IPS-18a (cell line): Measurements from ENCODE around the gene LIFR.
"Not testable (repeated sequence)": the region's sequence is repeated elsewhere in the genome, so short reads cannot be mapped to it uniquely, and the experiment has no call there.

Experiments used
- H3K27ac ChIP-seq: one replicate; pipeline ENCODE4 v1.5.1; 2013; ENCODE audit warnings: low read length
- H3K27me3 ChIP-seq: one replicate; pipeline ENCODE4 v1.6.1; 2013; ENCODE audit warnings: mild to moderate bottlenecking, low read length; ENCODE audit not compliant: control insufficient read depth, insufficient read depth
- H3K36me3 ChIP-seq: one replicate; pipeline ENCODE4 v1.6.1; 2013; ENCODE audit warnings: low read depth, low read length; ENCODE audit not compliant: control insufficient read depth
- H3K4me1 ChIP-seq: one replicate; pipeline ENCODE4 v1.6.1; 2013; ENCODE audit warnings: low read depth, low read length; ENCODE audit not compliant: control insufficient read depth
- H3K4me3 ChIP-seq: one replicate; pipeline ENCODE4 v1.5.1; 2013; ENCODE audit warnings: low read length
- H3K9ac ChIP-seq: one replicate; pipeline ENCODE4 v1.6.1; 2013; ENCODE audit warnings: mild to moderate bottlenecking, low read length, moderate library complexity
- H3K9me3 ChIP-seq: one replicate; pipeline ENCODE4 v1.6.1; 2013; ENCODE audit warnings: low read depth, low read length; ENCODE audit not compliant: control insufficient read depth

The LIFR gene

DNA sequence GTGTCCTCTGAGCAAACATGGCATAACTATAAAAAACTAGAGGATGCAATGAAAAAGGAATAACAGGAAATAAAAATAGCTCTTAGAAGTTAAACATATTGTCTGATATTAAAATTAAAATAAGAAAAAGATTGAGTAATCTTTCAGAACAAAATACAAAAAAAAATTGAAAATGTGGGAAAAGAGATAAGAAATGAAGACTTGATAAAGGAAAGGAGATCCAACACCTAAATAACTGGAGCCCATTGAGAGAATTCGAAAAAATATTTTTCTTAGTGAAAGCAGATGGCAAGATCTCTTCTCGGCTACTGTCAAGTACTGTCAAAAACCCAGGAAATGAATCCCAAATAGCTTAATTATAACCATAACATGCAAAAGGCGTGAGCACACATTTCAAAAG, 24.9 kb downstream of the LIFR start:
- Histone ChIP-seq H3K9me3 (no peaks in the 10 kb centered on the region), H3K4me1 (peaks cover 24% of the 10 kb centered on the region), H3K9ac (no peak overlapping the region), H3K27ac (no peak overlapping the region), H3K4me3 (no peak overlapping the region), H3K27me3 (no peaks in the 10 kb centered on the region), H3K36me3 (peaks cover 2% of the 10 kb centered on the region)

DNA sequence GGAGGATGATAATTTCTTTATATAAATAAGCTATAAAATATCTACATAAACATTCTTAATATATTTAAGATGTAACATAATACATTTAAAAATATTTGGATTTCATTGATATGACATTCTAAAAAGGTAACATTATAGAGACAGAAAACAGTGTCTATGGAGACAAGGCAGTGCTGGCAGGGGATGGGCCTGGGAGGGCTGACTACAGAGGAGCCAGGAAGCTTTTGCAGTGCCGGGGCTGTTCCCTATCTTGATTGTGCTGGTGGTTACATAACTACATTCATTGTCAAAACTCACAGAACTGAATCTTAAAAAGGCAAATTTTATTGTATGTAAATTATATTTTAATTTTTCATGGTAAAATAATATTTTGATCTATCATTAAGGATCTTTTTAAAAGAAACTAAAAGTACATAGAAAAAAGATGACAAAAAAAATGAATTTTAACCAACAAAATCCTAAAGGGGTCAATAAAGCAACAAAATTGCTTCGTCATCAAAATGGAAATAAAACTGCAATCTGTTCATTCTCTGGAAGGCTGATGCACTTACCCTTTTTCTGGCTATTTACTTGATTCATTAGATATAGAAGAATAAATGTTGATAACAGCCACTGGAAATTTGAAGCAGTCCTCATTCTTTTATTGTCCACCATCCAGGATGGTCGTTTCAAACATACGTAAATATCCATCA, 26.3 kb downstream of the LIFR start:
- H3K27ac ChIP-seq, result no peak overlapping the region
- no peaks in the 10 kb centered on the region for H3K27me3 ChIP-seq
- peaks cover 3% of the 10 kb centered on the region for H3K36me3 ChIP-seq
- no peak overlapping the region for H3K4me3 ChIP-seq
- H3K9me3 ChIP-seq, result no peaks in the 10 kb centered on the region
- H3K9ac ChIP-seq, result no peak overlapping the region
- peaks cover 37% of the 10 kb centered on the region for H3K4me1 ChIP-seq

DNA sequence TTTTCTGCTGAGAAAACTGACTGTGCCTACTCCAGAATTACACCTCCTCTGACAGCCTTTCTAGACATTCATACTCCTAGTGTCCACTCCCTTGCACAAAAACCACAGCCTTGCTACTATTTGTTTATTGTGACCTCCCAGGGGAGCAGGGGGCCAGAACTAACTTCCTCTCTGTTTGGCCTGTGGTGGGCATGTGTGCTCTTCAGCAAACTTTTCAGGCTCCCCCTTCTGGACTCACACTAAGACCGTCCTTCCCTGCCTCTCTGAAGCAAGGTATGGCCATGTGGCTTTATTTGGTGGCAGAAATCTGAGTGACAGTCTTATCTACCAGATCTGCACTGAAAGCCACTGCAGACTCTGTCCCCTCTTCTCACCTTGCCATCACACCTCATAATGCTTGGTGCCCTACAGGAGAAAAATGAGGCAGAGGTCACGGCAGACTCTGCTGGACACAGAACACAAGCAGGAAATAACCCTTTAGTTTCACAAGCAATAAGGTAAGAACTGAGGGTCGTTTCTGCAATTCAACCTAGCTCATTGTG, 28.2 kb downstream of the LIFR start:
- no peak overlapping the region for H3K9ac ChIP-seq
- H3K27me3 ChIP-seq, result no peaks in the 10 kb centered on the region
- no peaks in the 10 kb centered on the region for H3K9me3 ChIP-seq
- no peak overlapping the region for H3K4me3 ChIP-seq
- H3K36me3 ChIP-seq, result peaks cover 3% of the 10 kb centered on the region
- H3K27ac ChIP-seq, result no peak overlapping the region
- H3K4me1 ChIP-seq, result peaks cover 33% of the 10 kb centered on the region

DNA sequence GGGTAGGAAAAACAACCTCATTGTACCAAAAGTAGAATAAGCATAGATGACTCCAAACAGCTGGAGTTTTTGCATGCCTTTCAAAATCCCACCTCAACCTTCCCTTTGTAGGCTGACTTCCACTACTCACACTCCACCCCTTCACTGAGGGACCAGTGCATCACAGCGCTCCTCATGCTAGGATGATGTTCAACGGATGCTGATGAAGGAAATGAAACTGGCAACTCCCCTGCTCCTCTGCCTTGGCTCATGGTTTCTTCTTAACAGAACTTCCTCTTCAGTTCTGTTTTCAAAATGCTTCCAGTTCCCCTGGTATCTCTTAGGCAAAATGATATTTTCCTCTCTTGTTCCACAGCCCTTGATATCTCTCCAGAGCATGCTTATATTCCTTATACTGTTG, 29.0 kb downstream of the LIFR start:
- no peaks in the 10 kb centered on the region for H3K27me3 ChIP-seq
- H3K4me1 ChIP-seq, result peaks cover 25% of the 10 kb centered on the region
- peaks cover 3% of the 10 kb centered on the region for H3K36me3 ChIP-seq
- no peak overlapping the region for H3K9ac ChIP-seq
- H3K27ac ChIP-seq, result no peak overlapping the region
- no peak overlapping the region for H3K4me3 ChIP-seq
- no peaks in the 10 kb centered on the region for H3K9me3 ChIP-seq

DNA sequence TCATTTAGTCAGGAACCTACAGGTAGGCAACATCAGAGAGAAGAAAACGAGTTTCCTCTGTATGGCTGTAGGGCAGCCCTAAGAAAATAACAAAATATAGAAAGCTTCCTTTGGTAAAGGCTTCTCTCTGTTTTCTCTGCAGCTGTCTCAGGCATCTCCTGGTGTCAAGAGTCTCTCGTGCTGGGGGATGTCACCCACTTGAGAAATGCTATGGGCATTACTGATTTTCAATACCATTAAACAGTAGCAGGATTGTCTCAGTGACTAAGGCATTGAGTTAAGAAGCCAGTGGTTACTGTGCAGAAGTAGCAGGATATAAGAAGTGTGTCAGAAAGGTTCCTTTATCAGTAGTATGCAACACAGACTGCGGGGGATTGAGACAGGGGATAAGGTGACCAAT, 32.4 kb downstream of the LIFR start:
- Histone ChIP-seq H3K9ac (no peak overlapping the region), H3K27ac (no peak overlapping the region), H3K36me3 (peaks cover 3% of the 10 kb centered on the region), H3K27me3 (no peaks in the 10 kb centered on the region), H3K4me1 (peaks cover 17% of the 10 kb centered on the region), H3K9me3 (no peaks in the 10 kb centered on the region), H3K4me3 (no peak overlapping the region)

DNA sequence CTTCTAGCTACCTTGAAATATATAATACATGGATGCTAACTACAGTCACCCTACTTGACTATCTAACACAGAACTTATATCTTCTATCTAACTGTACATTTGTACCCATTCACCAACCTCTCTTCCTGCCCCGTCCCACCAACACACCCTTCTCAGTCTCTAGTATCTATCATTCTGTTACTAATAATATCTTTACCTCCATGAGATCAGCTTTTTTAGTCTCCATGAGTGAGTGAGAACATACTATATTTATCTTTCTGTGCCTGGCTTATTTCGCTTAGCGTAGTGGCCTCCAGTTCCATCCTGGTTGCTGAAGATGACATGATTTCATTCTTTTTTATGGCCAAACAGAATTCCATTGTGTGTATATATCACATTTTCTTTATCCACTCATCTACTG, 37.0 kb downstream of the LIFR start:
- H3K4me3 ChIP-seq, result no peak overlapping the region

DNA sequence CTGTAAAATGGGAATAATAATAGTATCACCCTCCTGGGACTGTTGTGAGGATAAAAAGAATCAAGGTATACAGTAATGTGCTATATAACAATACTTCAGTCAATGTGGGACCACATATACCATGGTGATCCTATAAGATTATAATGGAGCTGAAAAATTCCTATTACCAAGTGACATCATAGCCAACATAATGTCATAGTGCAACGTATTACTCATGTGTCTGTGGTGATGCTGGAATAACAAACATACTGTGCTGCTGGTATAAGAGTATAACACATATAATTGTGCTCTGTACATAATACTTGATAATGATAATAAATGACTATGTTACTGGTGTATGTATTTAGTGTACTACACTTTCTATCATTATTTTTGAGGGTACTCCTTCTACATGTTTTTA, 38.1 kb downstream of the LIFR start:
- Histone ChIP-seq H3K36me3 (no peaks in the 10 kb centered on the region), H3K9me3 (no peaks in the 10 kb centered on the region), H3K4me3 (no peak overlapping the region), H3K4me1 (no peaks in the 10 kb centered on the region), H3K27ac (no peak overlapping the region), H3K27me3 (no peaks in the 10 kb centered on the region), H3K9ac (no peak overlapping the region)

More for the DNA sequence above, 37.0 kb downstream of the LIFR start:
- no peak overlapping the region for H3K27ac ChIP-seq
- H3K27me3 ChIP-seq, result no peaks in the 10 kb centered on the region
- H3K36me3 ChIP-seq, result no peaks in the 10 kb centered on the region
- no peaks in the 10 kb centered on the region for H3K9me3 ChIP-seq
- no peak overlapping the region for H3K9ac ChIP-seq
- no peaks in the 10 kb centered on the region for H3K4me1 ChIP-seq

DNA sequence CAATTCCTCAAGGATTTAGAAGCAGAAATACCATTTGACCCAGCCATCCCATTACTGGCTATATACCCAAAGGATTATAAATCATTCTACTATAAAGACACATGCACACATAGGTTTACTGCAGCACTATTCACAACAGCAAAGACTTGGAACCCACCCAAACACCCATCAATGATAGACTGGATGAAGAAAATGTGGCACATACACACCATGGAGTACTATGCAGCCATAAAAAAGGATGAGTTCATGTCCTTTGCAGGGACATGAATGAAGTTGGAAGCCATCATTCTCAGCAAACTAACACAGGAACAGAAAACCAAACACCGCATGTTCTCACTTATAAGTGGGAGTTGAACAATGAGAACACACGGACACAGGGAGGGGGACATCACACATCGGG, 39.8 kb downstream of the LIFR start:
- H3K9me3 ChIP-seq, H3K27ac ChIP-seq, H3K4me1 ChIP-seq, H3K27me3 ChIP-seq, H3K9ac ChIP-seq, H3K36me3 ChIP-seq, H3K4me3 ChIP-seq: not testable (repeated sequence)

DNA sequence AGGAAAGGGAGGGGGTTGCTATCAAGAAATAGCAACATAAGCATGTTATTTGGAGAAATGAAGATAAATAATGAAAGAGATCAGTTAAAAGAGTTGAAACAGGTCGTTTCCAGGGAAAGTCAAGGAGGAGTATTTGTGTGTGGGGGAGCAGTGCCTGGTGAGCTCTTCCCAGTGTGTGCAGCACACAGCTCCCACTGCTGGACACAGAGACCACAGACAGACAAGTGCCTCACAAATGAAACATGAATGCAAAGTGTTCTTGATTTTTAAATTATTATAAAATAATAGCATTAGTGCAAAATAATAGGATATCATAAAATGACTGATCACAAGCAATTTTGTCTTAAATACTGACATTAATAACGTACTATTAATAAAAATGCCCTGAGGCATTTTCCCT, 40.8 kb downstream of the LIFR start:
- Histone ChIP-seq H3K4me3 (no peak overlapping the region), H3K36me3 (no peaks in the 10 kb centered on the region), H3K27me3 (no peaks in the 10 kb centered on the region), H3K27ac (no peak overlapping the region), H3K9ac (no peak overlapping the region), H3K4me1 (no peaks in the 10 kb centered on the region), H3K9me3 (no peaks in the 10 kb centered on the region)

DNA sequence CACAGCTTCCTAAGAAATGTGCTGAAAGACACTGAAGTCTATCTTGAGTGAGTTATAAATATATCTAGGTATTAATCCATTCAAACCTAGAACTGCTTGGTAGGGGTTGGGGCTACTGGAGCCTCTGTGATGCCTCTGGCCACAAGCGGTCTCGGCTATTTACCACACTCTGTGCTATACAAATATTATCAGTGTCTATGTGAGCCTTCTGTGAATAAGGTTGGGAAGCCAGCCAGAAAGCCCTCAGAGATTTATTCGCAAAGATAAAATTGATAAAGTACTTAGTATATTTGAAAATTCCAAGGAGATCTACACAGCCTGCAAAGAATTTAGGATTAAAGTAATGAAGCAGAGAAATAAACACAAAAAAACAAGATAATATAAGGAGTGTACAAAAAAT, 41.4 kb downstream of the LIFR start:
- Histone ChIP-seq H3K4me3 (no peak overlapping the region), H3K36me3 (no peaks in the 10 kb centered on the region), H3K27me3 (no peaks in the 10 kb centered on the region), H3K9ac (no peak overlapping the region), H3K27ac (no peak overlapping the region), H3K9me3 (no peaks in the 10 kb centered on the region), H3K4me1 (no peaks in the 10 kb centered on the region)

DNA sequence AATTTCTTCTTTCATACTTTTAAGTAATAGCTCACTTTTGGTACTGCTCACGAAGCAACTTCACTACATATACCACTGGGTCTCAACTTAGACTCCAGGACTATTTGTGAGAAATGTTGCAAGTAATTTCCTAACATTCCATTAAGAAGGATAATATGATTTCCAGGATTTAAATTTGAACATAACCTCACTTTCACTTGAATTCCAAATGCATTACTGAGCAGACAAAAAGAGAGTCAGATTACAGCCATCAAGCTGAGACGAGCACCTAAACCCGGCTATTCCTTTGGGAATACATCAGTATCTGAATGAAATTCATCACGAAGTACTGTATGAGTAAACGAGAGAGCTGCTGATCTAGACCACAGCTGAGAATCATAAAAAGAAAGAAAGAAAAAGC, 47.3 kb downstream of the LIFR start:
- H3K4me3 ChIP-seq, result no peak overlapping the region
- no peaks in the 10 kb centered on the region for H3K36me3 ChIP-seq
- H3K4me1 ChIP-seq, result no peaks in the 10 kb centered on the region
- H3K27ac ChIP-seq, result no peak overlapping the region
- H3K9ac ChIP-seq, result no peak overlapping the region
- no peaks in the 10 kb centered on the region for H3K27me3 ChIP-seq
- H3K9me3 ChIP-seq, result no peaks in the 10 kb centered on the region

DNA sequence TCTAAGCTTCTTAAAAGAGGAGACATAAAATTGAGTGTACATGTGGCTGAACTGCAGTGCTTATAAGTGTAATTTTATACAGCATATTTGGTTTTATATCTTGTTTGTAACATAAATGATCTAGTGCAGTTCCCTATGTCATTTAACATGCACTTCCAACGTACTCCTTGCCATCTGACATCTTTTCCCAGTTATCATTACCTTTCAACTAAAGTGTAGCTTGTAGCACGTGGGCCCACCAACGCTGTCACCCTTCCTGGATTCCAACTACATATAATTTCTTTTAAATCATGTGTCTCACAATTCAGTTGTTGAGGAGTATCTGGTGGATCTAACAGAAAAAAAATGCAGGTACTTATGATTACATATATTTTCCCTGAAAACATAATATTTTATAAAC, 50.1 kb downstream of the LIFR start:
- Histone ChIP-seq H3K27ac (no peak overlapping the region), H3K4me3 (no peak overlapping the region), H3K27me3 (no peaks in the 10 kb centered on the region)

More for the DNA sequence above, 50.1 kb downstream of the LIFR start:
- Histone ChIP-seq H3K9ac (no peak overlapping the region), H3K9me3 (no peaks in the 10 kb centered on the region), H3K36me3 (no peaks in the 10 kb centered on the region), H3K4me1 (no peaks in the 10 kb centered on the region)
